ENCODE measurements around the gene LDHB. TPM values are rescaled to one million over a fixed set of nuclear protein-coding genes. Genes with fewer than 3 reads are reported as not detected.
"Not testable (repeated sequence)": the region's sequence is repeated elsewhere in the genome, so short reads cannot be mapped to it uniquely, and the experiment has no call there.

Gene LDHB
- total RNA-seq, 2 donors from 2014 or later: 330 to 565 TPM

GRCh38 chr12:21649034-21649433 is 8.6 kb downstream of the LDHB start:
- Histone ChIP-seq H3K36me3 (no peaks in the 10 kb centered on the region), H3K4me3 (no peak overlapping the region), H3K9me3 (no peaks in the 10 kb centered on the region), H3K9ac (ENCODE audit: low read depth in 2 of 2, low read length in 2 of 2) (no peak overlapping the region), H3K27me3 (no peaks in the 10 kb centered on the region), H3K4me1 (no peaks in the 10 kb centered on the region), H3K27ac (no peak overlapping the region)
- DNase-seq: no peak
- intact Hi-C loops (cut with DNase I): no loop called here
- TF ChIP-seq CTCF (IDR thresholded peaks at IDR 0.05): no peak

GRCh38 chr12:21648378-21648777 is 9.3 kb downstream of the LDHB start:
- Histone ChIP-seq H3K27me3 (no peaks in the 10 kb centered on the region), H3K9ac (ENCODE audit: low read depth in 2 of 2, low read length in 2 of 2) (no peak overlapping the region), H3K27ac (no peak overlapping the region), H3K36me3 (no peaks in the 10 kb centered on the region), H3K4me1 (no peaks in the 10 kb centered on the region), H3K4me3 (no peak overlapping the region), H3K9me3 (no peaks in the 10 kb centered on the region)
- TF ChIP-seq CTCF (IDR thresholded peaks at IDR 0.05): no peak
- DNase-seq: no peak
- intact Hi-C loops (cut with DNase I): no loop called here

GRCh38 chr12:21647179-21647578 is 10.5 kb downstream of the LDHB start:
- H3K9ac ChIP-seq (ENCODE audit: low read depth in 2 of 2, low read length in 2 of 2): no peak overlapping the region
- no peaks in the 10 kb centered on the region for H3K27me3 ChIP-seq
- no peaks in the 10 kb centered on the region for H3K4me1 ChIP-seq
- no peaks in the 10 kb centered on the region for H3K9me3 ChIP-seq
- no peak for DNase-seq
- H3K27ac ChIP-seq: no peak overlapping the region
- no peak for TF ChIP-seq CTCF (IDR thresholded peaks at IDR 0.05)
- H3K36me3 ChIP-seq: no peaks in the 10 kb centered on the region
- H3K4me3 ChIP-seq: no peak overlapping the region
- intact Hi-C loops (cut with DNase I): no loop called here

- intact Hi-C loops (cut with DNase I); H3K27ac ChIP-seq; H3K36me3 ChIP-seq: not testable (repeated sequence)
Measured at GRCh38 chr12:21645041-21645500, 12.6 kb downstream of the LDHB start.

GRCh38 chr12:21644516-21644915 is 13.1 kb downstream of the LDHB start:
- peaks cover 6% of the 10 kb centered on the region for H3K36me3 ChIP-seq
- intact Hi-C loops (cut with DNase I): no loop called here

More at GRCh38 chr12:21645041-21645500, 12.6 kb downstream of the LDHB start:
- H3K27me3 ChIP-seq; H3K9ac ChIP-seq (ENCODE audit: low read depth in 2 of 2, low read length in 2 of 2); H3K4me3 ChIP-seq; H3K9me3 ChIP-seq; H3K4me1 ChIP-seq; DNase-seq: not testable (repeated sequence)

GRCh38 chr12:21643758-21644157 is 13.9 kb downstream of the LDHB start:
- no peak for TF ChIP-seq CTCF (IDR thresholded peaks at IDR 0.05)
- intact Hi-C loops (cut with DNase I): no loop called here
- Histone ChIP-seq H3K4me1 (no peaks in the 10 kb centered on the region), H3K27ac (no peak overlapping the region), H3K36me3 (peaks cover 6% of the 10 kb centered on the region), H3K27me3 (no peaks in the 10 kb centered on the region), H3K4me3 (no peak overlapping the region), H3K9me3 (no peaks in the 10 kb centered on the region), H3K9ac (ENCODE audit: low read depth in 2 of 2, low read length in 2 of 2) (no peak overlapping the region)
- DNase-seq: no peak

More at GRCh38 chr12:21644516-21644915, 13.1 kb downstream of the LDHB start:
- no peak for TF ChIP-seq CTCF (IDR thresholded peaks at IDR 0.05)
- Histone ChIP-seq H3K9me3 (no peaks in the 10 kb centered on the region), H3K27me3 (no peaks in the 10 kb centered on the region), H3K9ac (ENCODE audit: low read depth in 2 of 2, low read length in 2 of 2) (no peak overlapping the region), H3K27ac (no peak overlapping the region), H3K4me1 (no peaks in the 10 kb centered on the region), H3K4me3 (no peak overlapping the region)
- no peak for DNase-seq

Measured in colonic mucosa (tissue), 4 donors.